Activated T-helper 2 cell treated with anti-CD3 and anti-CD28 coated beads, Interferon-gamma antibody, Interleukin-2, Interleukin-4, amounts not matched to agents 10 μg/mL and 5 μg/mL and 100 μg/mL, durations not matched to agents 14 hours and 24 hours and 36 hours (primary cell): ENCODE data around the gene EP400. TPM values are rescaled to one million over a fixed set of nuclear protein-coding genes. Genes with fewer than 3 reads are reported as not detected.
A peak's percentile ranks its signal among the peaks of the same experiment; 100 is the strongest.

Experiments used
- DNase-seq: peaks from one replicate; pipeline ENCODE4 v3.0.0; 2021; ENCODE audit warnings: low spot score
- H3K27ac Mint-ChIP-seq: one replicate; pipeline ENCODE4 v1.8.0; 2021; ENCODE audit warnings: mixed read lengths
- H3K27me3 Mint-ChIP-seq: one replicate; pipeline ENCODE4 v1.8.0; 2021; ENCODE audit warnings: low read depth, mixed read lengths
- H3K36me3 Mint-ChIP-seq: one replicate; pipeline ENCODE4 v1.8.0; 2021; ENCODE audit warnings: low read depth, mixed read lengths
- H3K4me1 Mint-ChIP-seq: one replicate; pipeline ENCODE4 v1.8.0; 2021; ENCODE audit warnings: low read depth, mixed read lengths
- H3K4me3 Mint-ChIP-seq: one replicate; pipeline ENCODE4 v1.8.0; 2021; ENCODE audit warnings: low read depth, mild to moderate bottlenecking, moderate library complexity, mixed read lengths
- H3K9me3 Mint-ChIP-seq: one replicate; pipeline ENCODE4 v1.8.0; 2021; ENCODE audit warnings: mixed read lengths
- intact Hi-C: fragments of 100-400 bp; cut with micrococcal nuclease; formaldehyde crosslinking; loops from one replicate; pipeline ENCODE4 v1.15.1; 2023
- total RNA-seq: library from RNA; stranded (reverse); gene quantifications from 2 replicates; pipeline ENCODE4 v1.2.3, GENCODE V29; 2022

Gene EP400
- total RNA-seq, 1 donor from 2014 or later, result 57.7 TPM

DNA sequence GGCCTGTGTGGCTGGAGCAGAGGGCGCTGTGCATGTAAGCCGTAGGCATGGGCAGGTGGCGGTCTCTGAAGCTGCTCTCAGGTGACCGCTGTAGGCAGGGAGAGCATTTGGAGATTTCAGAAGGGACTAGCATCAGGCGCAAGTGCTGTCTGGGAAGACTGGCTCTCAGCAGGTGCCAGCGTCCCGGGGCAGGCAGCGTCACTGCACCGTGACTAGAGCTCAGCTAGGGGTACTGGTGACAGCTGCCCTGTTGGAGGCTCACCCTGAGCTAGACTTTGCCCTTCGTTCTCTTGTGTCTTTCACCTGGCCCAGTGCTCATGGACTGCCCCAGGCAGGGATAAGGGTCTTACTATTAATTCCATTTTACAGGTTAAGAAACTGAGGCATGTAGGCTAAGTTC is 115.5 kb downstream of the EP400 start:
- DNase-seq, result no peak
- Mint-ChIP-seq H3K9me3 (no peaks in the 10 kb centered on the region), H3K27me3 (no peaks in the 10 kb centered on the region), H3K36me3 (peaks cover 64% of the 10 kb centered on the region), H3K4me1 (peaks cover 18% of the 10 kb centered on the region), H3K27ac (no peak overlapping the region), H3K4me3 (no peak overlapping the region)
- intact Hi-C loops, result no loop called here

- Mint-ChIP-seq H3K27me3 (no peaks in the 10 kb centered on the region), H3K9me3 (no peaks in the 10 kb centered on the region), H3K4me3 (peak overlapping the region; percentile 43), H3K36me3 (peaks cover 67% of the 10 kb centered on the region), H3K27ac (peak overlapping the region; percentile 73), H3K4me1 (peaks cover 18% of the 10 kb centered on the region)
- intact Hi-C loops, result no loop called here
- DNase-seq, result no peak
Observed at GRCh38 chr12:132065609-132066344, 116.0 kb downstream of the EP400 start.

DNA sequence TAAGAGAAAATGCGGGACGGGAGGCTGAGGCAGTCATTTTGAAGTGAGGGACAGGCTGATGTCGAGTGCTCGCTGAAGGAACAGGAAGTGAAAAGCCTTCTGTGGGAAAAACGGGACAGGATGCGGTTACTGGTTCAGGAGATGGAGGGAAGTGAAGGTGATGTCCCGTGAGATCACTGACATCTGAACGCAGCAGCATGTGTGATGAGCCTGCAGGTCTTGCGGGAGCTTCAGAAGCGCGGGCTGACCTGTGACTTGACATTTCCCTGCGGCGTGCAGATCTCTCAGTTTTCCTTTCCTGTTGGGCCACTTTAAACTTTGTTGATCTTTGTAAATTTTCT is 116.6 kb downstream of the EP400 start:
- Mint-ChIP-seq H3K9me3 (no peaks in the 10 kb centered on the region), H3K4me3 (peak overlapping the region; percentile 43), H3K27me3 (no peaks in the 10 kb centered on the region), H3K4me1 (peaks cover 18% of the 10 kb centered on the region), H3K36me3 (peaks cover 67% of the 10 kb centered on the region), H3K27ac (peak overlapping the region; percentile 73)
- DNase-seq, result peak; percentile 33
- intact Hi-C loops, result no loop called here

GRCh38 chr12:132066749-132067148 is 117.0 kb downstream of the EP400 start:
- no peaks in the 10 kb centered on the region for H3K27me3 Mint-ChIP-seq
- H3K9me3 Mint-ChIP-seq, result no peaks in the 10 kb centered on the region
- H3K4me3 Mint-ChIP-seq, result peak overlapping the region; percentile 43
- DNase-seq, result no peak
- peaks cover 19% of the 10 kb centered on the region for H3K4me1 Mint-ChIP-seq
- H3K27ac Mint-ChIP-seq, result peak overlapping the region; percentile 73
- peaks cover 68% of the 10 kb centered on the region for H3K36me3 Mint-ChIP-seq
- intact Hi-C loops, result no loop called here

- Mint-ChIP-seq H3K4me1 (peaks cover 19% of the 10 kb centered on the region), H3K4me3 (no peak overlapping the region), H3K27me3 (no peaks in the 10 kb centered on the region), H3K9me3 (no peaks in the 10 kb centered on the region), H3K27ac (no peak overlapping the region), H3K36me3 (peaks cover 72% of the 10 kb centered on the region)
- DNase-seq, result no peak
- intact Hi-C loops, result no loop called here
Observed at GRCh38 chr12:132067182-132067581, 117.4 kb downstream of the EP400 start.

- no peak overlapping the region for H3K27ac Mint-ChIP-seq
- intact Hi-C loops, result no loop called here
Observed at GRCh38 chr12:132068250-132068649, 118.5 kb downstream of the EP400 start.

GRCh38 chr12:132069336-132069985 is 119.7 kb downstream of the EP400 start:
- peaks cover 61% of the 10 kb centered on the region for H3K36me3 Mint-ChIP-seq
- peaks cover 16% of the 10 kb centered on the region for H3K4me1 Mint-ChIP-seq
- no peak overlapping the region for H3K27ac Mint-ChIP-seq
- no peak for DNase-seq
- H3K9me3 Mint-ChIP-seq, result no peaks in the 10 kb centered on the region
- H3K4me3 Mint-ChIP-seq, result no peak overlapping the region
- H3K27me3 Mint-ChIP-seq, result no peaks in the 10 kb centered on the region
- intact Hi-C loops, result no loop called here

More at GRCh38 chr12:132068250-132068649, 118.5 kb downstream of the EP400 start:
- H3K27me3 Mint-ChIP-seq, result no peaks in the 10 kb centered on the region
- DNase-seq, result no peak
- H3K4me3 Mint-ChIP-seq, result no peak overlapping the region
- peaks cover 66% of the 10 kb centered on the region for H3K36me3 Mint-ChIP-seq
- no peaks in the 10 kb centered on the region for H3K9me3 Mint-ChIP-seq
- H3K4me1 Mint-ChIP-seq, result peaks cover 19% of the 10 kb centered on the region

DNA sequence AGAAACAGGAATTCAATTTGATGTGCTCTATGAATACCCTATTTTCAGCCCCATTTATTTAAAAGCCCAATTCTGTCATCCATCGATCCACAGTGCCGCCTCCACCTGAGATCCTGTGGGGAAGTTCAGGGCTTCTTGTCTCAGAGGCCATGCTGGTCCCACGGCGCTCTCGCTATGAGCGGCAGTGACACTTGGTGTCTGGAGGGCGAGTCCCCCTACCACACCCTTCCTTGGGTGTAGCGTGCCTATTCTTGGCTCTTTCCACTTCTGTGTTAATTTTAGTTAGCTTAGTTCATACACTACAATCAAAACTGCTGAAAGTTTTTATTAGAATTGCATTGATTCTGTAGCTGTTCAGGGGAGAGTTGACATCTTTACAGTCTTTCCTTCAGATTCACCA is 120.6 kb downstream of the EP400 start:
- no peaks in the 10 kb centered on the region for H3K27me3 Mint-ChIP-seq

GRCh38 chr12:132071040-132071810 is 121.5 kb downstream of the EP400 start:
- Mint-ChIP-seq H3K36me3 (peaks cover 62% of the 10 kb centered on the region), H3K4me3 (no peak overlapping the region), H3K27ac (no peak overlapping the region), H3K9me3 (no peaks in the 10 kb centered on the region), H3K4me1 (peaks cover 10% of the 10 kb centered on the region), H3K27me3 (no peaks in the 10 kb centered on the region)
- no peak for DNase-seq
- intact Hi-C loops, result no loop called here

More for the DNA sequence above, 120.6 kb downstream of the EP400 start:
- no peak for DNase-seq
- intact Hi-C loops, result no loop called here
- H3K4me1 Mint-ChIP-seq, result peaks cover 16% of the 10 kb centered on the region
- H3K36me3 Mint-ChIP-seq, result peaks cover 63% of the 10 kb centered on the region
- H3K27ac Mint-ChIP-seq, result no peak overlapping the region
- no peak overlapping the region for H3K4me3 Mint-ChIP-seq
- no peaks in the 10 kb centered on the region for H3K9me3 Mint-ChIP-seq

DNA sequence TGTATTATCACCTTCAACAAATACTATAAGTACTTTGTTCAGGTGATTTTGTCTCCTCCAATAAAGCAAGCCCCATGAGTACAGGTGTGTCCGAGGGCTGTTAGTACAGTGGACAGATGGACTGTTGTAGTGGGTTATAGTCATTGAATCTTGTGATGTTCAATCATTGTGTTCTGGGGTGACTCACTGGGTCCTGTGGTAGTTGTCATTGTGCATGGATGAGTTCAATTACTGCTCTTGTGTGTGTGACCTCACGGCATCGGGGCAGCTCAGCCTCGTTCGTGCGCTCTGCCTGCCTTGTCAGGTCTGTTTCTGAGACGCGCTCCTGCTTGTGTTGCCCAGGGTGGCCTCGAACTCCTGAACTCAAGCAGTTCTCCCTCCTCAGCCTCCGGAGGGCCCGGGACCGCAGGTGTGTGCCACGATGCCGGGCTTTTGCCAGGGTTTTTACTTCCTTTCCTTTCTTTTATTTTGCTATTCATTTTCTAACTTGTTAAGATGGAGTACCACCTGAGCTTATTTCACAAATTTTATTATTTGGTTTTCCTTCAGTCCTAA is 122.2 kb downstream of the EP400 start:
- Mint-ChIP-seq H3K27ac (no peak overlapping the region), H3K9me3 (no peaks in the 10 kb centered on the region), H3K4me1 (peaks cover 3% of the 10 kb centered on the region), H3K36me3 (peaks cover 60% of the 10 kb centered on the region), H3K27me3 (no peaks in the 10 kb centered on the region), H3K4me3 (no peak overlapping the region)
- no peak for DNase-seq
- intact Hi-C loops, result no loop called here

- DNase-seq, result no peak
- Mint-ChIP-seq H3K27me3 (no peaks in the 10 kb centered on the region), H3K4me3 (no peak overlapping the region), H3K9me3 (no peaks in the 10 kb centered on the region), H3K4me1 (peaks cover 1% of the 10 kb centered on the region), H3K36me3 (peaks cover 60% of the 10 kb centered on the region), H3K27ac (no peak overlapping the region)
- intact Hi-C loops, result no loop called here
Observed at GRCh38 chr12:132074216-132074615, 124.5 kb downstream of the EP400 start.

- Mint-ChIP-seq H3K27ac (no peak overlapping the region), H3K27me3 (no peaks in the 10 kb centered on the region), H3K36me3 (peaks cover 61% of the 10 kb centered on the region), H3K9me3 (no peaks in the 10 kb centered on the region), H3K4me3 (no peak overlapping the region), H3K4me1 (peaks cover 1% of the 10 kb centered on the region)
- DNase-seq, result no peak
- intact Hi-C loops, result no loop called here
Observed at GRCh38 chr12:132075026-132075713, 125.4 kb downstream of the EP400 start.
